Breast epithelium (tissue), 4 donors: ENCODE results near the gene QRICH2. TPM values are rescaled to one million over a fixed set of nuclear protein-coding genes. Genes with fewer than 3 reads are reported as not detected.
"Not testable (repeated sequence)": the region's sequence is repeated elsewhere in the genome, so short reads cannot be mapped to it uniquely, and the experiment has no call there.

Source experiments
- DNase-seq, 2 donors: peaks; one replicate each; pipeline ENCODE4 v3.0.0-alpha.2; 2019; ENCODE audit warnings: low spot score in 2 of 2
- H3K27ac ChIP-seq, 2 donors: fragments of 200-600 bp; sonication (generic) in 1 of 2; one replicate each; pipeline ENCODE4 v1.5.1; 2016 to 2019; ENCODE audit warnings: mild to moderate bottlenecking in 1 of 2
- H3K27me3 ChIP-seq, 2 donors: fragments of 200-600 bp; sonication (generic) in 1 of 2; one replicate each; pipeline versions ENCODE4 v1.5.1 to v1.6.0; 2017 to 2019; ENCODE audit warnings: control low read depth in 1 of 2, mild to moderate bottlenecking in 1 of 2
- H3K36me3 ChIP-seq: fragments of 200-600 bp; one replicate; pipeline ENCODE4 v1.5.1; 2019
- H3K4me1 ChIP-seq, 2 donors: fragments of 200-600 bp; sonication (generic); one replicate each; pipeline ENCODE4 v1.5.1; 2016 to 2019; ENCODE audit warnings: control low read depth in 1 of 2
- H3K4me3 ChIP-seq, 3 donors: fragments of 200-600 bp; sonication (generic); 1 replicate in 2 of 3; 2 replicates in 1 of 3; pipeline ENCODE4 v1.5.1; 2016 to 2019; ENCODE audit warnings: mild to moderate bottlenecking in 3 of 3, moderate library complexity in 2 of 3
- H3K9me3 ChIP-seq, 2 donors: fragments of 200-600 bp; sonication (generic) in 1 of 2; one replicate each; pipeline ENCODE4 v1.5.1; 2016 to 2019; ENCODE audit warnings: control low read depth in 1 of 2
- POLR2A ChIP-seq: fragments of 450-650 bp; IDR thresholded peaks from one replicate; pipeline ENCODE4 v1.6.1; 2016; ENCODE audit warnings: antibody characterized with exemption, mild to moderate bottlenecking, moderate library complexity
- POLR2AphosphoS5 ChIP-seq, 3 donors: sonication (generic); formaldehyde crosslinking; IDR thresholded peaks; one replicate each; pipeline ENCODE4 v1.6.1; 2017; ENCODE audit warnings: antibody characterized with exemption in 3 of 3
- intact Hi-C: fragments of 100-400 bp; cut with DNase I; formaldehyde crosslinking; loops from one replicate; pipeline ENCODE4 v1.15.1; 2023; ENCODE audit warnings: low total_unique reads
- total RNA-seq, 3 donors: library from RNA; depleted of rRNA; stranded (reverse); fragments of >200 nt; gene quantifications; one replicate each; pipeline ENCODE4 v1.1.0, GENCODE V29; 2016
- TF ChIP-seq, protein P1 (sequence below), 3 donors: fragments of 450-650 bp; IDR thresholded peaks; one replicate each; pipeline ENCODE4 v1.5.1; 2016 to 2017; ENCODE audit warnings: antibody characterized with exemption in 3 of 3, mild to moderate bottlenecking in 3 of 3, moderate library complexity in 3 of 3

QRICH2 gene
- total RNA-seq, 3 donors from 2014 or later, result 3.0 to 4.3 (median 3.8) TPM

DNA sequence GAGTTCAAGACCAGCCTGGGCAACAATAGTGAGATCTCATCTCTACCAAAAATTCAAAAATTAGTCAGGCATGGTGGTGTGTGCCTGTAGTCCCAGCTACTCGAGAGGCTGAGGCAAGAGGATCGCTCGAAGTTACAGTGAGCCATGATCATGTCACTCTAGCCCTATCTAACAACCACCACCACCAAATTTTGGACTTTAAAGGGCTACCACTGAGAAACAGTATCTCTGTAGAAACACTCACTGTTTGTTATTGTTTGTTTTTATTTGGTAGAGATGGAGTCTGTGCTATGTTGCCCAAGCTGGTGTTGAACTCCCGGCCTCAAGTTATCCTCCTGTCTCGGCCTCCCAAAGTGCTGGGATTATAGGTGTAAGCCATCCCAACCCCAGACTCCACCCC lies 44.2 kb downstream of the QRICH2 start:
- intact Hi-C loops, result no loop called here
- H3K4me3 ChIP-seq, result no peak overlapping the region
- peak in 1 of 2 donors; percentile 16 for DNase-seq
- no peaks in the 10 kb centered on the region for H3K27me3 ChIP-seq
- peaks cover 19 to 25% of the 10 kb centered on the region in 2 donors for H3K4me1 ChIP-seq
- TF ChIP-seq POLR2AphosphoS5 (IDR thresholded peaks at IDR 0.05) (no peak), POLR2A (no peak)
- TF ChIP-seq, protein P1, sequence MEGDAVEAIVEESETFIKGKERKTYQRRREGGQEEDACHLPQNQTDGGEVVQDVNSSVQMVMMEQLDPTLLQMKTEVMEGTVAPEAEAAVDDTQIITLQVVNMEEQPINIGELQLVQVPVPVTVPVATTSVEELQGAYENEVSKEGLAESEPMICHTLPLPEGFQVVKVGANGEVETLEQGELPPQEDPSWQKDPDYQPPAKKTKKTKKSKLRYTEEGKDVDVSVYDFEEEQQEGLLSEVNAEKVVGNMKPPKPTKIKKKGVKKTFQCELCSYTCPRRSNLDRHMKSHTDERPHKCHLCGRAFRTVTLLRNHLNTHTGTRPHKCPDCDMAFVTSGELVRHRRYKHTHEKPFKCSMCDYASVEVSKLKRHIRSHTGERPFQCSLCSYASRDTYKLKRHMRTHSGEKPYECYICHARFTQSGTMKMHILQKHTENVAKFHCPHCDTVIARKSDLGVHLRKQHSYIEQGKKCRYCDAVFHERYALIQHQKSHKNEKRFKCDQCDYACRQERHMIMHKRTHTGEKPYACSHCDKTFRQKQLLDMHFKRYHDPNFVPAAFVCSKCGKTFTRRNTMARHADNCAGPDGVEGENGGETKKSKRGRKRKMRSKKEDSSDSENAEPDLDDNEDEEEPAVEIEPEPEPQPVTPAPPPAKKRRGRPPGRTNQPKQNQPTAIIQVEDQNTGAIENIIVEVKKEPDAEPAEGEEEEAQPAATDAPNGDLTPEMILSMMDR (IDR thresholded peaks at IDR 0.05), result no peak
- H3K36me3 ChIP-seq, result no peaks in the 10 kb centered on the region
- H3K27ac ChIP-seq, result peak overlapping the region; percentile 88 to 97
- no peaks in the 10 kb centered on the region for H3K9me3 ChIP-seq

DNA sequence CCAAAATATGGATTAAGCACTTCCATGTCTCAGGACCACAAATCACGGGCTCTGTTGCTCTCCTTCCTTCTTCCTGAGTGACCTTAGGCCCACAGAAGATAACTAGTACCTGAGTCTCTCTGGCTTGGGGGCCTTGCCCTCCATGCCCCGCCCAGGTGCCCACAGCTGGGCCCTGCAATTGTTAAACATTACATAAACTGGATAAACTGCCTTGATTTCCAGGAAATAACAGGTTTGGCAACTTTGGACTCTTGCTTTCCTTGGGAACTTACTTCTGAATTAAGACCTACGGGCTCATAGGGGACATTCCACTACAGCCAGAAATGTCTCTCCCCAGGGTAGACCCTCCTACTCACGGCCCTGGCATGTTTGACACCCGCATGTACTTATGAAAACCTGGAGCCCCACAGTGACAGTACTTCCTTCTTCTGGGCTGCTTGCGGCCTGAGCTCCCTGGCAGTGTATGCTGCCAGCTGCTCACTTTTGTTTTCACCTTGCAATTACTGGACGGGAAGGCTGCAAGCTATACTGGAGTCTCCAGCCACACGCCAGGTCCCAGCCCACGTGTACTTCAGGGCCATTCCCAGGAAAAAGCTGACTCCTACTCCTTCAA lies 45.2 kb downstream of the QRICH2 start:
- H3K9me3 ChIP-seq, result no peaks in the 10 kb centered on the region
- peak overlapping the region in 1 of 3 donors; percentile 6 for H3K4me3 ChIP-seq
- peaks cover 9 to 20% of the 10 kb centered on the region in 2 donors for H3K4me1 ChIP-seq
- H3K36me3 ChIP-seq, result no peaks in the 10 kb centered on the region
- DNase-seq, result peak in 1 of 2 donors; percentile 84
- H3K27ac ChIP-seq, result peak overlapping the region; percentile 88 to 97
- TF ChIP-seq POLR2AphosphoS5 (IDR thresholded peaks at IDR 0.05), result peak in 2 of 3 donors; percentile 61 to 64
- TF ChIP-seq POLR2A, result no peak
- no peaks in the 10 kb centered on the region for H3K27me3 ChIP-seq
- intact Hi-C loops, result no loop called here

- Histone ChIP-seq H3K36me3 (no peaks in the 10 kb centered on the region), H3K27me3 (no peaks in the 10 kb centered on the region), H3K4me1 (peaks cover under 1 to 14% of the 10 kb centered on the region in 2 donors), H3K4me3 (no peak overlapping the region), H3K27ac (peak overlapping the region; percentile 88 to 97), H3K9me3 (no peaks in the 10 kb centered on the region)
- intact Hi-C loops, result no loop called here
- DNase-seq, result no peak
- no peak for TF ChIP-seq POLR2A
- TF ChIP-seq, protein P1 (IDR thresholded peaks at IDR 0.05), result no peak
- no peak for TF ChIP-seq POLR2AphosphoS5 (IDR thresholded peaks at IDR 0.05)
These were observed 46.5 kb downstream of the QRICH2 start for GRCh38 chr17:76261421-76262215.

DNA sequence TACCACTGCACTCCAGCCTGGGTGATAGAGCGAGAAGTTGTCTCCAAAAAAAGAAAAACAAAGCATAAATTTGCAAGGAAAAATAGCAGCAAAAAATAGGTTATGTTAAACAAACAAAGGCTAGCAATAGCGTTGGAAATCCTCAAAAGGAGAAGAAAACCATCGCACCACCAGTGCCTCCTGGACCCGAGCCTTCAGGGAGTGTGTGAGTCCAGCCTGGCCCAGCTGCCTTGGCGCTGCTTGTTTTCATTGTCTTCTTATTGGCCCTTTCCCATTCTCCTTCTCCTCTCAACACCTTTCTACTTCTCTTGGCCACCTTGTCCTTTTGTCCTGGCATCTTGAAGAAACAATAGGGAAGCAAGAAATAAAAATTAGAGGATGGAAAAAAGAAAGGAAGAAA lies 47.4 kb downstream of the QRICH2 start:
- Histone ChIP-seq H3K4me3 (no peak overlapping the region), H3K4me1 (peaks cover 0 to 14% of the 10 kb centered on the region in 2 donors), H3K27me3 (no peaks in the 10 kb centered on the region), H3K9me3 (no peaks in the 10 kb centered on the region), H3K36me3 (no peaks in the 10 kb centered on the region), H3K27ac (peak overlapping the region in 1 of 2 donors; percentile 33)
- no peak for DNase-seq
- intact Hi-C loops, result no loop called here
- TF ChIP-seq POLR2A (no peak), POLR2AphosphoS5 (IDR thresholded peaks at IDR 0.05) (no peak)
- TF ChIP-seq, protein P1 (IDR thresholded peaks at IDR 0.05), result no peak

DNA sequence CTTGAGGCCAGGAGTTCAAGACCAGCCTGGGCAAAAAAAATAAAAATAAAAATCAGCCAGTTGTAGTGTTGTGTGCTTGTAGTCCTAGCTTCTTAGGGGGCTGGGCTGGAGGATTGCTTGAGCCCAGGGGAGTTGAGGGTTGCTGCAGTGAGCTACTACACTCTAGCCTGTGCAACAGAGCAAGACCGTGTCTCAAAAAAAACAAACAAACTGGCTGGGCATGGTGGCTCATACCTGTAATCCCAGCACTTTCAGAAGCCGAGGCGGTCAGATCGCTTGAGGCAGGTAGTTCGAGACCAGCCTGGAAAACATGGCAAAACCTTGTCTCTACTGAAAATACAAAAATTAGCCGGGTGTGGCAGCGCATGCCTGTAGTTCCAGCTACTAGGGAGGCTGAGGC lies 47.9 kb downstream of the QRICH2 start:
- peaks cover 0 to 14% of the 10 kb centered on the region in 2 donors for H3K4me1 ChIP-seq
- H3K36me3 ChIP-seq, result no peaks in the 10 kb centered on the region
- intact Hi-C loops, result no loop called here
- H3K4me3 ChIP-seq, result no peak overlapping the region
- H3K9me3 ChIP-seq, result no peaks in the 10 kb centered on the region
- TF ChIP-seq, protein P1 (IDR thresholded peaks at IDR 0.05), result no peak
- TF ChIP-seq POLR2A, result no peak
- TF ChIP-seq POLR2AphosphoS5 (IDR thresholded peaks at IDR 0.05), result no peak
- no peak for DNase-seq
- H3K27ac ChIP-seq, result peak overlapping the region in 1 of 2 donors; percentile 77
- no peaks in the 10 kb centered on the region for H3K27me3 ChIP-seq

- H3K27me3 ChIP-seq, H3K9me3 ChIP-seq, DNase-seq, H3K27ac ChIP-seq, H3K4me3 ChIP-seq, H3K4me1 ChIP-seq, H3K36me3 ChIP-seq, intact Hi-C loops: not testable (repeated sequence)
These were observed 51.5 kb downstream of the QRICH2 start for GRCh38 chr17:76256430-76257050.
